K562 (cell line): ENCODE measurements around the gene SPDEF. TPM values are rescaled to one million over a fixed set of nuclear protein-coding genes. Genes with fewer than 3 reads are reported as not detected.
A peak's percentile ranks its signal among the peaks of the same experiment; 100 is the strongest.

Experiments
- FUS ChIP-seq: fragments of 200-400 bp; formaldehyde crosslinking; optimal IDR thresholded peaks from 2 replicates; pipeline ENCODE3; 2017; ENCODE audit warnings: low read depth, low read length
- JUND ChIP-seq, 2 experiments: IDR thresholded peaks; 2 replicates in 1 of 2; 3 replicates in 1 of 2; pipeline ENCODE4 v1.6.1; 2011; ENCODE audit warnings: borderline replicate concordance in 2 of 2, low read depth in 2 of 2, low read length in 2 of 2, improper control_type of control experiment in 1 of 2, missing biosample characterization in 1 of 2, missing genetic modification characterization in 1 of 2, missing genetic modification reagents in 1 of 2
- KDM1A ChIP-seq, 2 experiments: fragments of 450-650 bp; IDR thresholded peaks; 2 replicates each; pipeline ENCODE4 v1.6.1; 2016; ENCODE audit warnings: mild to moderate bottlenecking in 2 of 2
- MYNN ChIP-seq, 2 experiments: sonication (generic); formaldehyde crosslinking in 1 of 2; IDR thresholded peaks; 2 replicates each; pipeline versions ENCODE4 v1.5.0 to v1.6.1; 2016 to 2020; ENCODE audit warnings: antibody characterized with exemption in 1 of 2, missing genetic modification reagents in 1 of 2
- NR2C2 ChIP-seq, 2 experiments: fragments of 200-800 bp in 1 of 2; sonication (Bioruptor generic) in 1 of 2; sonication (generic) in 1 of 2; formaldehyde crosslinking in 1 of 2; IDR thresholded peaks; 2 replicates each; pipeline versions ENCODE4 v1.6.1 to v1.8.0; 2016 to 2022; ENCODE audit warnings: mild to moderate bottlenecking in 1 of 2, missing compliant biosample characterization in 1 of 2, missing genetic modification characterization in 1 of 2, missing genetic modification reagents in 1 of 2
- POLR2H ChIP-seq: IDR thresholded peaks from 2 replicates; pipeline ENCODE4 v1.6.1; 2016; ENCODE audit warnings: missing genetic modification characterization, low read depth, mild to moderate bottlenecking, control low read depth, missing compliant biosample characterization, moderate library complexity
- PYGO2 ChIP-seq: fragments of 450-650 bp; IDR thresholded peaks from 2 replicates; pipeline ENCODE4 v1.6.1; 2016; ENCODE audit warnings: mild to moderate bottlenecking, missing genetic modification characterization, moderate library complexity, missing compliant biosample characterization
- RAD51 ChIP-seq: fragments of 450-650 bp; IDR thresholded peaks from 2 replicates; pipeline ENCODE4 v1.7.1; 2016; ENCODE audit warnings: low read depth, mild to moderate bottlenecking, borderline replicate concordance
- SNRNP70 ChIP-seq: fragments of 200-400 bp; formaldehyde crosslinking; optimal IDR thresholded peaks from 2 replicates; pipeline ENCODE3; 2017; ENCODE audit warnings: low read depth, low read length
- TEAD1 ChIP-seq, 2 experiments: fragments of 450-650 bp in 1 of 2; sonication (generic) in 1 of 2; formaldehyde crosslinking; IDR thresholded peaks; 2 replicates each; pipeline versions ENCODE4 v1.4.0 to v1.8.0; 2020 to 2022; ENCODE audit warnings: mild to moderate bottlenecking in 2 of 2, missing genetic modification reagents in 1 of 2
- TRIM24 ChIP-seq, 2 experiments: fragments of 450-650 bp; IDR thresholded peaks; 2 replicates each; pipeline ENCODE4 v1.6.1; 2016
- ZFP36 ChIP-seq: fragments of 150-350 bp; IDR thresholded peaks from 2 replicates; pipeline ENCODE4 v1.6.1; 2018; ENCODE audit warnings: low read length, low read depth; ENCODE audit not compliant: partially characterized antibody
- ZNF57 ChIP-seq: fragments of 450-650 bp; formaldehyde crosslinking; IDR thresholded peaks from 2 replicates; pipeline ENCODE4 v1.4.0; 2020; ENCODE audit warnings: mild to moderate bottlenecking, moderate library complexity
- ZNF77 ChIP-seq: fragments of 250-450 bp; sonication (Bioruptor Pico); IDR thresholded peaks from 2 replicates; pipeline ENCODE4 v1.5.0; 2020
- polyA plus RNA-seq, 8 experiments: library from polyadenylated mRNA; depleted of rRNA in 4 of 8; stranded (reverse) in 5 of 8; unstranded in 3 of 8; fragments of >200 nt; fragmentation: Nextera tagmentation in 2 of 8; fragmentation: Illumina TruSeq in 1 of 8; extraction: Ambion mirVana in 2 of 8; extraction: Trizol in 1 of 8; gene quantifications; 2 replicates each; pipeline versions ENCODE4 v1.2.1 to v1.2.3, GENCODE V29; 2011 to 2014; ENCODE audit warnings: inconsistent platforms in 1 of 8, missing spikeins in 1 of 8
- total RNA-seq, 7 experiments: library from RNA; depleted of rRNA in 6 of 7; stranded (reverse); fragments of >200 nt in 6 of 7; fragmentation: Illumina TruSeq in 2 of 7; extraction: Trizol in 2 of 7; gene quantifications; 2 replicates each; pipeline versions ENCODE4 v1.2.1 to v1.2.3, GENCODE V29; 2011 to 2021; ENCODE audit warnings: low replicate concordance in 1 of 7
- TF ChIP-seq, protein P1 (sequence below): fragments of 250-450 bp; sonication (Bioruptor Pico); IDR thresholded peaks from 2 replicates; pipeline ENCODE4 v1.8.0; 2022; ENCODE audit warnings: inconsistent platforms, mild to moderate bottlenecking, moderate library complexity, borderline replicate concordance
- TF ChIP-seq, protein P2 (sequence below): sonication (generic); formaldehyde crosslinking; IDR thresholded peaks from 2 replicates; pipeline ENCODE4 v1.8.0; 2023; ENCODE audit warnings: mild to moderate bottlenecking, missing genetic modification reagents
- TF ChIP-seq, protein P3 (sequence below): fragments of 450-650 bp; conservative IDR thresholded peaks from 2 replicates; pipeline ENCODE4 v1.6.1; 2016; ENCODE audit warnings: missing genetic modification characterization, low read depth, mild to moderate bottlenecking, control low read depth, missing compliant biosample characterization
- TF ChIP-seq, protein P4 (sequence below), 2 experiments: fragments of 450-650 bp; conservative IDR thresholded peaks; 2 replicates each; pipeline ENCODE4 v1.6.1; 2017; ENCODE audit warnings: mild to moderate bottlenecking in 2 of 2, moderate library complexity in 2 of 2

SPDEF gene
- total and polyA plus RNA-seq, 9 of the 15 experiments (the other 6 are each of a cell fraction or from before 2014, with no cell fraction given), result 0.04 to 0.12 (median 0.11) TPM; not detected in 5

DNA sequence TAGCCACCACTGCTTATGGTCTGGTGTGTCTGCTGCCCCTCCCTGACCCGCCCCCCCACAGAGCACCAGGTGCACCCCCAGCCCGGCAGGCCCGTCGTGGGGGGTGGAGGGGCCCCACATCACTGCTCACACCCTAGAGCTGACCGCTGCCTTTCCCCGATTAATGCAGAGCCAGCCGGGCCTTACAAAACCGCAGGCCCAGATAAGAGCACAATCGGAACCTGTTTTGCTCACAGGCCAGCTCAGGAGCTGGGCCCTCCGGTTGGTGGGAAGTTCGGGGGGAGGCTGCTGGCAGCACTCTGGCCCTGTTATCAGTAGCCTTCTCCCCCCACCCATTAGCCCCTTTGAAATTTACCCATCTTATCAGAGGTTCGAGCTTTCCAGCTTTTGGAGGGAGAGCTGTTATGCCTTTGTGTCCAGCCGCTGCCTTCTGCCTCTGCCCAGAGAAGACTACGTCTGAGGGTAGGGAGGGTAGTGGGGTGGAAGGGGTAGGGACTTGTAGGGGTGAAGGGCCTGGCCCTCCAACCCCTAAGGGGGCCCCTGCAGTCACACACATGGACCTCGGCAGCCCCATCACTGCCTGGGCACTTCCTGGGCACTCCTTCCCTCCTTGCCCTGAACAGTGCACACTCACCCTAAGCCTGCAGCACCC lies 6.9 kb upstream of the SPDEF start (continued):
- TF ChIP-seq, protein P1, sequence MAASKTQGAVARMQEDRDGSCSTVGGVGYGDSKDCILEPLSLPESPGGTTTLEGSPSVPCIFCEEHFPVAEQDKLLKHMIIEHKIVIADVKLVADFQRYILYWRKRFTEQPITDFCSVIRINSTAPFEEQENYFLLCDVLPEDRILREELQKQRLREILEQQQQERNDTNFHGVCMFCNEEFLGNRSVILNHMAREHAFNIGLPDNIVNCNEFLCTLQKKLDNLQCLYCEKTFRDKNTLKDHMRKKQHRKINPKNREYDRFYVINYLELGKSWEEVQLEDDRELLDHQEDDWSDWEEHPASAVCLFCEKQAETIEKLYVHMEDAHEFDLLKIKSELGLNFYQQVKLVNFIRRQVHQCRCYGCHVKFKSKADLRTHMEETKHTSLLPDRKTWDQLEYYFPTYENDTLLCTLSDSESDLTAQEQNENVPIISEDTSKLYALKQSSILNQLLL, result no peak
- TF ChIP-seq ZNF57 (CRISPR knock-in tag) (no peak), RAD51 (no peak), JUND (IDR thresholded peaks at IDR 0.05; ENCODE audit: borderline replicate concordance, low read depth, low read length) (peak; percentile 38; the same call in 1 of the 2 replicates), JUND (tag; IDR thresholded peaks at IDR 0.05; ENCODE audit: borderline replicate concordance, low read depth, low read length) (peak; percentile 59; the same call in 1 of the 3 replicates), MYNN (IDR thresholded peaks at IDR 0.05) (peak; percentile 62; the same call in 1 of the 2 replicates), MYNN (CRISPR knock-in tag; IDR thresholded peaks at IDR 0.05) (no peak), TEAD1 (CRISPR knock-in tag; IDR thresholded peaks at IDR 0.05) (peak in 1 of 2 experiments; percentile 74; a peak in 2 of 4 replicates), FUS (no peak), POLR2H (tag) (no peak), PYGO2 (tag) (no peak), TRIM24 (IDR thresholded peaks at IDR 0.05) (peak; percentile 82 to 87), SNRNP70 (no peak), KDM1A (IDR thresholded peaks at IDR 0.05) (peak; percentile 89 to 92), ZNF77 (no peak), NR2C2 (CRISPR knock-in tag; IDR thresholded peaks at IDR 0.05) (no peak), NR2C2 (tag; IDR thresholded peaks at IDR 0.05) (no peak), ZFP36 (no peak)
- TF ChIP-seq, protein P2, sequence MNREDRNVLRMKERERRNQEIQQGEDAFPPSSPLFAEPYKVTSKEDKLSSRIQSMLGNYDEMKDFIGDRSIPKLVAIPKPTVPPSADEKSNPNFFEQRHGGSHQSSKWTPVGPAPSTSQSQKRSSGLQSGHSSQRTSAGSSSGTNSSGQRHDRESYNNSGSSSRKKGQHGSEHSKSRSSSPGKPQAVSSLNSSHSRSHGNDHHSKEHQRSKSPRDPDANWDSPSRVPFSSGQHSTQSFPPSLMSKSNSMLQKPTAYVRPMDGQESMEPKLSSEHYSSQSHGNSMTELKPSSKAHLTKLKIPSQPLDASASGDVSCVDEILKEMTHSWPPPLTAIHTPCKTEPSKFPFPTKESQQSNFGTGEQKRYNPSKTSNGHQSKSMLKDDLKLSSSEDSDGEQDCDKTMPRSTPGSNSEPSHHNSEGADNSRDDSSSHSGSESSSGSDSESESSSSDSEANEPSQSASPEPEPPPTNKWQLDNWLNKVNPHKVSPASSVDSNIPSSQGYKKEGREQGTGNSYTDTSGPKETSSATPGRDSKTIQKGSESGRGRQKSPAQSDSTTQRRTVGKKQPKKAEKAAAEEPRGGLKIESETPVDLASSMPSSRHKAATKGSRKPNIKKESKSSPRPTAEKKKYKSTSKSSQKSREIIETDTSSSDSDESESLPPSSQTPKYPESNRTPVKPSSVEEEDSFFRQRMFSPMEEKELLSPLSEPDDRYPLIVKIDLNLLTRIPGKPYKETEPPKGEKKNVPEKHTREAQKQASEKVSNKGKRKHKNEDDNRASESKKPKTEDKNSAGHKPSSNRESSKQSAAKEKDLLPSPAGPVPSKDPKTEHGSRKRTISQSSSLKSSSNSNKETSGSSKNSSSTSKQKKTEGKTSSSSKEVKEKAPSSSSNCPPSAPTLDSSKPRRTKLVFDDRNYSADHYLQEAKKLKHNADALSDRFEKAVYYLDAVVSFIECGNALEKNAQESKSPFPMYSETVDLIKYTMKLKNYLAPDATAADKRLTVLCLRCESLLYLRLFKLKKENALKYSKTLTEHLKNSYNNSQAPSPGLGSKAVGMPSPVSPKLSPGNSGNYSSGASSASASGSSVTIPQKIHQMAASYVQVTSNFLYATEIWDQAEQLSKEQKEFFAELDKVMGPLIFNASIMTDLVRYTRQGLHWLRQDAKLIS (CRISPR knock-in tag), result no peak
- TF ChIP-seq, protein P3, sequence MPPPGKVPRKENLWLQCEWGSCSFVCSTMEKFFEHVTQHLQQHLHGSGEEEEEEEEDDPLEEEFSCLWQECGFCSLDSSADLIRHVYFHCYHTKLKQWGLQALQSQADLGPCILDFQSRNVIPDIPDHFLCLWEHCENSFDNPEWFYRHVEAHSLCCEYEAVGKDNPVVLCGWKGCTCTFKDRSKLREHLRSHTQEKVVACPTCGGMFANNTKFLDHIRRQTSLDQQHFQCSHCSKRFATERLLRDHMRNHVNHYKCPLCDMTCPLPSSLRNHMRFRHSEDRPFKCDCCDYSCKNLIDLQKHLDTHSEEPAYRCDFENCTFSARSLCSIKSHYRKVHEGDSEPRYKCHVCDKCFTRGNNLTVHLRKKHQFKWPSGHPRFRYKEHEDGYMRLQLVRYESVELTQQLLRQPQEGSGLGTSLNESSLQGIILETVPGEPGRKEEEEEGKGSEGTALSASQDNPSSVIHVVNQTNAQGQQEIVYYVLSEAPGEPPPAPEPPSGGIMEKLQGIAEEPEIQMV (tag), result no peak
- TF ChIP-seq, protein P4, sequence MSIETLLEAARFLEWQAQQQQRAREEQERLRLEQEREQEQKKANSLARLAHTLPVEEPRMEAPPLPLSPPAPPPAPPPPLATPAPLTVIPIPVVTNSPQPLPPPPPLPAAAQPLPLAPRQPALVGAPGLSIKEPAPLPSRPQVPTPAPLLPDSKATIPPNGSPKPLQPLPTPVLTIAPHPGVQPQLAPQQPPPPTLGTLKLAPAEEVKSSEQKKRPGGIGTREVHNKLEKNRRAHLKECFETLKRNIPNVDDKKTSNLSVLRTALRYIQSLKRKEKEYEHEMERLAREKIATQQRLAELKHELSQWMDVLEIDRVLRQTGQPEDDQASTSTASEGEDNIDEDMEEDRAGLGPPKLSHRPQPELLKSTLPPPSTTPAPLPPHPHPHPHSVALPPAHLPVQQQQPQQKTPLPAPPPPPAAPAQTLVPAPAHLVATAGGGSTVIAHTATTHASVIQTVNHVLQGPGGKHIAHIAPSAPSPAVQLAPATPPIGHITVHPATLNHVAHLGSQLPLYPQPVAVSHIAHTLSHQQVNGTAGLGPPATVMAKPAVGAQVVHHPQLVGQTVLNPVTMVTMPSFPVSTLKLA (conservative IDR thresholded peaks at IDR 0.05), result peak in 1 of 2 experiments; percentile 59; a peak in 2 of 4 replicates
